HL-60/S4 treated with retinoic acid at 250 ng/mL for 4 days and 3 days (cell line): ENCODE data around the gene NOP9.
"Not testable (repeated sequence)": the region's sequence is repeated elsewhere in the genome, so short reads cannot be mapped to it uniquely, and the experiment has no call there.

Source experiments
- in situ Hi-C: fragments of 300-500 bp; cut with MboI; formaldehyde crosslinking; loops from 2 replicates; pipeline ENCODE4 v1.7.0; 2022; ENCODE audit warnings: low sequenced_read_pairs

Gene NOP9

DNA sequence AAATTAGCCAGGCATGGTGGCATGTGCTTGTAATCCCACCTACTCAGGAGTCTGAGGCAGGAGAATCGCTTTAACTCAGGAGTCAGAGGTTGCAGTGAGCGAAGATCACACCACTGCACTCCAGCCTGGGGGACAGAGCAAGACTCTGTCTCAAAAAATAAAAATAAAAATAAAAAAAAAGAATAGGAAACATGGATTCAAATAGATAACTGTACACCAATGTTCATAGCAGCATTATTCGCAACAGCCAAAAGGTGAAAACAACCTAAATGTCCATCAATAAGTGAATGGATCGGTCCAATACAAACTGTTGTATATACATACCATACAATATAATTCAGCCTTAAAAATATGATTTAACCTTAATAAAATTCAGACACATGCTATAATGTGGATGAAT is 43.2 kb downstream of the NOP9 start:
- in situ Hi-C loops = no loop called here

DNA sequence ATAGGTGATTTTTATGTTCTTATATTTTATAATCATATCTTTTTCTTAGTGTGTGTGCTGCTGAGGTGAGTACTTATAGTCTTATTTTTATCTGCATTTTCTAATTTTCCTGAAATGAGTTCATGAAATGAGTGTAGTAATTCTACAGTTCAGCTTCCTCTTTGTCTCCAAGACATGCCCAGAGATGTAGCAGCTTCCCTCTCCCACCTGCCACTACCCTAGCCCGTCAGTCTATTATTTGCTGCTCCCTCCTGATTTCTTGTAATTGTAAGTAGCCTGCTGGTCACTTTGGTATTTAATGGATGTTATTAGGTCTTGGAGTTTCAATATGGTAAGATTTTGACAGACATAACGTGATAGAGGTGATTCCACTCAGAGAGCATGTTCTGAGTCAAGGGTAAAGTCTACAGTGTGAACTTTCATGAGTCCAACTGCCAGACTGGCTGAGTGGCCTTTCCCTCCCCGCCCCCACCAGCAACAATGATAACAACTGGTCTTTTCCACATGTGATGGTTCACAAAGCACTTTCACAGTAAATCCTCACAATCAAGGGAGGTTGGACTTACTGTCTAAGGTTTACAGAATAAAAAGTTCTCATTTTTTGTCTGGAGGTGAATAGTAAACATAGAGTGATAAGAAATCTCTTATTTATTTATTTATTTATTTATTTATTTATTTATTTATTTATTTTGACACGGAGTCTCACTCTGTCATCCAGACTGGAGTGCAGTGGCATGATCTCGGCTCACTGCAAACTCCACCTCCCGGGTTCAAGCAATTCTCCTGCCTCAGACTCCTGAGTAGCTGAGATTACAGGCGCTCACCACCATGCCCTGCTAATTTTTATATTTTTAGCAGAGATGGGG is 44.4 kb downstream of the NOP9 start:
- in situ Hi-C loops = no loop called here

DNA sequence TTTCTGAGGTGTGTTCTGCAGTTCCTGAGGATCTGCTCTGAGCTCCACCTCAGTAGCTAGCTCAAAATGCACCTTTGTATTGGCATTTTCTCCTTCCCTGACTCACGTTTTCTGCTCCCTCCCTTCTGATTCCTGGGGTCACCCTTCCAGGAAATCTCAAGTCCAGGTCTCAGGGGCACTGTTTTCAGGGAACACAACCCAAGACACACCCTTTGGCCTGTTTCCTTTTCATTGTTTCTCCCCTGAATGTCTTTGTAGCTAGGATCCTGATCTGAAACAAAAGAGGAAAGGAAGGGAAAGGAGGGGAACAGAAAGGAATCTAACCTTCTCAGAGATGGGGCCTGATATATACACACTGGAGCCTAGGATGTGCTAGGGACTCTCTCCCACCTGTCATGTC is 47.5 kb downstream of the NOP9 start:
- in situ Hi-C loops = no loop called here

DNA sequence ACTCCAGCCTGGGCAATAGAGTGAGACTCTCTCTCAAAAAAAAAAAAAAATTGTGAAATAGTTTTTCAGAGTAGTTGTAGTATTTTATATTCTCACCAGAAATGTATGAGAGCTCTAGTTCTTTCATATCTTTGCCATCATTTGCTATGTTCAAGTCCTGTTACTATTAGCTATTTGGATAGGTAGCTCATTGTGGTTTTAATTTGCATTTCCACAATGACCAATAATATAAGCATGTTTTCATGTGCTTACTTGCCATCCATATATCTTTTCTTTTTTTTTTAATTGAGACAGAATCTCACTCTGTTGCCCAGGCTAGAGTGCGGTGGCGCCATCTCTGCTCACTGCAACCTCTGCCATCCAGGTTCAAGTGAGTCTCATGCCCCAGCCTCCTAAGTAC is 48.5 kb downstream of the NOP9 start:
- in situ Hi-C loops = no loop called here

DNA sequence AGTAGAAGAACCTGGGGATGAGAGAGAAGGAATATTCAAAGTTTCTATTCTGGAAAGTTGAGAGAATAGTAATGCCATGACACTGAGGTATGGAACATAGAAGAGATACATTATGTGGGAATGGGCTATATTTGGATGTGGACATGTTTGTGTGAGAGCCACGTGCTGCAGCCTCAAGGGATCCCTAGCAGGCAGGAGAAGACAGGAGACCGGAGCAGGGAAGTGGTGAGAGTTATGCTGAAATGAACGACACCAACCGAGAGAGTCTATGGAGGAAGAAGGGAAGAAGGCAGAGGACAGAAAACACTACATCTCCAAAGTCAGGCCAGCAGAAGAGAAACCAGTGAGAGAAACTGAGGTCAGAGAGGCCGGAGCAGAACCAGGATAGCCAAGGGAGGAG is 50.1 kb downstream of the NOP9 start:
- in situ Hi-C loops = no loop called here

DNA sequence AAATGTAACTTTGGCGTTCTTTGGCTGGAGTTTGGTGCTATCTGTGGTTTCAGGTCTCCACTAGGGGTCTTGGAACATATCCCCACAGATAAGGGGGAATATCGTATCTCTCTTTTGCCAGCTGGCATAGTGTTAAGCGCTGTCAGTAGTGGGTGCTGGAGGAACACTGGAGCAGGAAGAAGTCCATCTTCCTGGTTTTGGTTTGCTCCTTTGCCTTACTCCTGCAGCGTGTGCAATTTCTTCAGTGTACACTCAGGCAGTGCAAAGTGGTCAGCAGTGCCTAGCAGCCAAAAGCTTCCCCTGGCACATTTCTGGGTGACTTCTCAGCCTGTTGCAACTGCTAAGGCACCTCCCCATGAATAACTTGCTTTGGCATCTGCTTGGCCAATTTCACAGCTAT is 51.9 kb downstream of the NOP9 start:
- in situ Hi-C loops = no loop called here

DNA sequence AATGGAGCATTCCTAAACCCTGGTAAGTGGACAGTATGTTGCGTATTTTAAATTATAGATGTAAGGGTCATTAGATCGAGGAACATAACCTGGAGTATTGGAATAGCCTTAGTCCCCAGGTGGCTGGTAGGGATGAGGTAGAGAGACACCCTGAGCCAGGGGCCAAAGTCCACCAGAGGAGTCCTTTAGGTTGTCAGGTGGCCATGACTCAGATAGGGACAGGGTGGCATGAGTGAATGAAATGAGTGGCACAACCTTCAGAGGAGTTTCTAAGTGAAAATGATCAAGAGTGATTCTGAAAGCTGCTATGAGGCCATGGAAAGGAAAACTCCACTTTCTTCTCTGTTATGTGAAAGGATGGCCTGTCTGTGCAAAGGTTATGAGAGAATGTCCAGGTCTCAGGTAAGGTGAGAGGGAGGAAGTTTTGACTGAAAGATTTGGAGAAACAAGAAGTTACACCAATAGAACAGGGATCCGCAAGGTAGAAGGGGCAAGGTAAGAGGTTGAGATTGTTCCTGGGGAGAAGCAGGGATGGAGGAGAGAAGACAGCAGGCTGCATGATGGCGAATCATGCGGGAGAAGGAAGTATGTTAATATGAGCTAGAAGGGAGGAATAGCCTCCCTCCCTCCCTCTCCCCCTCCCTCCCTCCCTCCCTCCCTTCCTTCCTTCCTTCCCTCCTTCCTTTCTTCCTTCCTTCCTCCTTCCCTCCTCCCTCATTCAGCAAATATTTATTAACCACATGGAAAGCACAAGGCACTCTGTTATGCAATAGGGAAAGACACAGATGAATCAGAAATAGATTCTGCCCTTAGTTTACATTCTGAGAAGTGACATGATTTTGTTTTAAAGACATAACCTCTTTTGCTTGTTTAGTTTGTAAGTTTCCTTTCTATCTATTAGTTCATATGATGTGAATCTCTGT is 54.2 kb downstream of the NOP9 start:
- in situ Hi-C loops = no loop called here

DNA sequence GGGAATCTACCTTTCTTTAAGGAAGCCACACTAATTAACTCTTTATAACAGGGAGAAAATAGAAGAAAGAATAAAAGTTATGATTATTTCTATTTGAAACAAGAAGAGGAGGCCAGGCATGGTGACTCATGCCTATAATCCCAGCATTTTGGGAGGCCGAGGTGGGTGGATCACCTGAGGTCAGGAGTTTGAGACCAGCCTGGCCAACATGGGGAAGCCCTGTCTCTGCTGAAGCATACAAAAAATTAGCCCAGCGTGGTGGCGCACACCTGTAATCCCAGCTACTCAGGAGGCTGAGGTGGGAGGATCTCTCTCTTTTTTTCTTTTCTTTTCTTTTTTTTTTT is 54.8 kb downstream of the NOP9 start:
- in situ Hi-C loops = not testable (repeated sequence)

DNA sequence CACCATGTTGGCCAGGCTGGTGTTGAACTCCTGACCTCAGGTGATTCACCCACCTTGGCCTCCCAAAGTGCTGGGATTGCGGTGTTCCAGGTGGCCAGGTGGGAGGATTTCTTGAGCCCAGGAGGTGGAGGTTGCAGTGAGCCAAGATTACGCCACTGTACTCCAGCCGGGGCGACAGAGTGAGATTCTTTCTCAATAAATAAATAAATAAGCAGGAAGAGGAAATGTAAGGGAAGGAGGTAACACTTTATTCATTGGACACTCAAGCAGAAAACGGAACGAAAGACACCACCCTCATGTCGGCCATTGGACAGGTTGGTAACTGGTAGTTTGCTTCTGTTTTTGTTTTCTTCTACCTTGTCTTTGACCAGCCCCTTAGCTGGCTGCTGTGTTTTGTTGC is 55.4 kb downstream of the NOP9 start:
- in situ Hi-C loops = no loop called here

DNA sequence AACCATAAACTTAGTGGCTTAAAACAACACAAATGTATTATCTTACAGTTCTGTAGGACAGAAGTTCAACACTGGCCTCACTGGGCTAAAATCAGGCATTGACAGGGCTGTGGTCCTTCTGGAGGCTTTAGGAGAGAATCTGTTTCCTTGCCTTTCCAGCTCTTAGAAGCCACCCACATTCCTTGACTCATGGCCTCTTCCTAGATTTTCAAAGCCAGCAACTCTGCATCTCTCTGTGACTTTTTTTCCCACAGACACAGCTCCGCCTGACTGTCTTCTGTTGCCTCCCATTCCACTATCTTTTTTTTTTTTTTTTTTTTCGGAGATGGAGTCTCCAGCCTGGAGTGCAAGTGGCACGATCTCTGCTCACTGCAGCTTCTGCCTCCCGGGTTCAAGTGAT is 56.6 kb downstream of the NOP9 start:
- in situ Hi-C loops = no loop called here
